Measurements from ENCODE around the gene ORC5.

- TF ChIP-seq SKI (IDR thresholded peaks at IDR 0.05; ENCODE audit: partially characterized antibody) (no peak), ZNF3 (CRISPR knock-in tag; IDR thresholded peaks at IDR 0.05) (no peak), FOXJ3 (CRISPR knock-in tag; IDR thresholded peaks at IDR 0.05; ENCODE audit: borderline replicate concordance) (no peak), ZNF10 (CRISPR knock-in tag; IDR thresholded peaks at IDR 0.05; ENCODE audit: borderline replicate concordance, low read depth) (no peak)
- TF ChIP-seq, protein P1, sequence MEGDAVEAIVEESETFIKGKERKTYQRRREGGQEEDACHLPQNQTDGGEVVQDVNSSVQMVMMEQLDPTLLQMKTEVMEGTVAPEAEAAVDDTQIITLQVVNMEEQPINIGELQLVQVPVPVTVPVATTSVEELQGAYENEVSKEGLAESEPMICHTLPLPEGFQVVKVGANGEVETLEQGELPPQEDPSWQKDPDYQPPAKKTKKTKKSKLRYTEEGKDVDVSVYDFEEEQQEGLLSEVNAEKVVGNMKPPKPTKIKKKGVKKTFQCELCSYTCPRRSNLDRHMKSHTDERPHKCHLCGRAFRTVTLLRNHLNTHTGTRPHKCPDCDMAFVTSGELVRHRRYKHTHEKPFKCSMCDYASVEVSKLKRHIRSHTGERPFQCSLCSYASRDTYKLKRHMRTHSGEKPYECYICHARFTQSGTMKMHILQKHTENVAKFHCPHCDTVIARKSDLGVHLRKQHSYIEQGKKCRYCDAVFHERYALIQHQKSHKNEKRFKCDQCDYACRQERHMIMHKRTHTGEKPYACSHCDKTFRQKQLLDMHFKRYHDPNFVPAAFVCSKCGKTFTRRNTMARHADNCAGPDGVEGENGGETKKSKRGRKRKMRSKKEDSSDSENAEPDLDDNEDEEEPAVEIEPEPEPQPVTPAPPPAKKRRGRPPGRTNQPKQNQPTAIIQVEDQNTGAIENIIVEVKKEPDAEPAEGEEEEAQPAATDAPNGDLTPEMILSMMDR (CRISPR knock-in tag; IDR thresholded peaks at IDR 0.05), result no peak
Measured at GRCh38 chr7:104162081-104162480, 45.7 kb downstream of the ORC5 start.

Measured in HepG2 (cell line).